ENCODE results near the gene MPI. TPM values are rescaled to one million over a fixed set of nuclear protein-coding genes. Genes with fewer than 3 reads are reported as not detected.

MPI gene
- total RNA-seq, 1 experiment from 2014 or later, result 57.5 TPM

DNA sequence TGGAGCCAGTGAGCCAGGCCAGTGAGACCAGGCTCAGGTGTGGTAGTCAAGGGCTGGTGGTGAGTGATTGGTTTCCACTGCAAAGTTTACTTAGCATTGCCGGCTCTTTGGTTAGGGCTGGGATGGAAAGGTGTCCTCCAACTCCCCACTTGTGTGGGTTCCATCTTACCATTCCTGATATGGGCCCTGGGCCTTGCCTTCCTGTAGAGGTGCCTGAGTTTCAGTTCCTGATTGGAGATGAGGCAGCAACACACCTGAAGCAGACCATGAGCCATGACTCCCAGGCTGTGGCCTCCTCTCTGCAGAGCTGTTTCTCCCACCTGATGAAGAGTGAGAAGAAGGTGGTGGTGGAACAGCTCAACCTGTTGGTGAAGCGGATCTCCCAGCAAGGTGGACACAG is 3.1 kb downstream of the MPI start:
- no peak overlapping the region for H4K8ac ChIP-seq (replicated peaks; ENCODE audit: insufficient read length, low read depth, low read length)
- H3K9ac ChIP-seq (ENCODE audit: extremely low read depth, insufficient read length, low read length), result no peak overlapping the region
- H3K4me1 Mint-ChIP-seq, result peaks cover 19 to 20% of the 10 kb centered on the region in 2 experiments
- H2BK5ac ChIP-seq (ENCODE audit: insufficient read length, low read length), result no peak overlapping the region
- no CpG with 5 or more reads among the region's 2 CpGs for WGBS (ENCODE audit: extremely low coverage, insufficient read length, low lambda C conversion rate)
- no peak overlapping the region for H3K56ac ChIP-seq (ENCODE audit: insufficient read length, low read depth, low read length)
- H2AK5ac ChIP-seq (ENCODE audit: insufficient read length, low read length), result no peak overlapping the region
- no peaks in the 10 kb centered on the region for H3K79me2 ChIP-seq (ENCODE audit: insufficient read depth, low read length)
- peaks cover 15 to 39% (median 36%) of the 10 kb centered on the region in 3 experiments; a peak in 6 of 7 replicates for H3K36me3 Mint-ChIP-seq (ENCODE audit: insufficient read depth in 1 of 3, low read depth in 3 of 3)
- H3K4me2 ChIP-seq (ENCODE audit: insufficient read depth, insufficient read length, low read length), result no peak overlapping the region
- no peak overlapping the region for H3K4ac ChIP-seq (ENCODE audit: low read depth, low read length)
- no peak for DNase-seq
- H3K27me3 ChIP-seq (ENCODE audit: insufficient read depth, low read length), result no peaks in the 10 kb centered on the region
- TF ChIP-seq, protein P1, sequence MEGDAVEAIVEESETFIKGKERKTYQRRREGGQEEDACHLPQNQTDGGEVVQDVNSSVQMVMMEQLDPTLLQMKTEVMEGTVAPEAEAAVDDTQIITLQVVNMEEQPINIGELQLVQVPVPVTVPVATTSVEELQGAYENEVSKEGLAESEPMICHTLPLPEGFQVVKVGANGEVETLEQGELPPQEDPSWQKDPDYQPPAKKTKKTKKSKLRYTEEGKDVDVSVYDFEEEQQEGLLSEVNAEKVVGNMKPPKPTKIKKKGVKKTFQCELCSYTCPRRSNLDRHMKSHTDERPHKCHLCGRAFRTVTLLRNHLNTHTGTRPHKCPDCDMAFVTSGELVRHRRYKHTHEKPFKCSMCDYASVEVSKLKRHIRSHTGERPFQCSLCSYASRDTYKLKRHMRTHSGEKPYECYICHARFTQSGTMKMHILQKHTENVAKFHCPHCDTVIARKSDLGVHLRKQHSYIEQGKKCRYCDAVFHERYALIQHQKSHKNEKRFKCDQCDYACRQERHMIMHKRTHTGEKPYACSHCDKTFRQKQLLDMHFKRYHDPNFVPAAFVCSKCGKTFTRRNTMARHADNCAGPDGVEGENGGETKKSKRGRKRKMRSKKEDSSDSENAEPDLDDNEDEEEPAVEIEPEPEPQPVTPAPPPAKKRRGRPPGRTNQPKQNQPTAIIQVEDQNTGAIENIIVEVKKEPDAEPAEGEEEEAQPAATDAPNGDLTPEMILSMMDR (conservative IDR thresholded peaks at IDR 0.05), result no peak
- no peak overlapping the region for H3K27ac ChIP-seq (ENCODE audit: insufficient read length, low read depth, low read length)
- H3K27ac Mint-ChIP-seq, result no peak overlapping the region; a peak in 1 of 7 replicates
- H3K9me3 ChIP-seq (ENCODE audit: control insufficient read depth, low read depth, low read length), result no peaks in the 10 kb centered on the region
- no peaks in the 10 kb centered on the region; a peak in 1 of 5 replicates for H3K9me3 Mint-ChIP-seq
- no peaks in the 10 kb centered on the region for H3K79me1 ChIP-seq (ENCODE audit: insufficient read depth, low read depth, low read length, poor library complexity, severe bottlenecking)
- no peak overlapping the region for H2BK15ac ChIP-seq (ENCODE audit: low read depth, low read length)
- H3K14ac ChIP-seq (ENCODE audit: insufficient read depth, low read length), result no peak overlapping the region
- H3K18ac ChIP-seq (ENCODE audit: insufficient read length, low read depth, low read length), result no peak overlapping the region
- H4K20me1 ChIP-seq (ENCODE audit: control insufficient read depth, insufficient read depth, insufficient read length), result no peaks in the 10 kb centered on the region
- no peak overlapping the region for H3K23ac ChIP-seq (ENCODE audit: insufficient read length, low read depth, low read length)
- no peak overlapping the region for H3T11ph ChIP-seq (ENCODE audit: low read length)
- H3K4me1 ChIP-seq (ENCODE audit: insufficient read depth, low read length), result no peaks in the 10 kb centered on the region
- no peak overlapping the region for H4K91ac ChIP-seq (ENCODE audit: insufficient read length, low read depth, low read length)
- H2BK12ac ChIP-seq (ENCODE audit: insufficient read length, low read depth, low read length), result no peak overlapping the region
- H4K5ac ChIP-seq (ENCODE audit: insufficient read length, low read depth, low read length), result no peak overlapping the region
- no peaks in the 10 kb centered on the region for H3K27me3 Mint-ChIP-seq (ENCODE audit: low read depth)
- no peak overlapping the region for H2BK20ac ChIP-seq (ENCODE audit: low read depth, low read length, poor library complexity, severe bottlenecking)
- peaks cover 11% of the 10 kb centered on the region for H3K23me2 ChIP-seq (ENCODE audit: insufficient read length, low read depth, low read length, poor library complexity, severe bottlenecking)
- H2BK120ac ChIP-seq (ENCODE audit: low read depth, low read length, poor library complexity, severe bottlenecking), result no peak overlapping the region
- no peak overlapping the region for H2AFZ ChIP-seq (ENCODE audit: low read length)
- H3K4me3 Mint-ChIP-seq, result no peak overlapping the region
